Type B pancreatic cell (in vitro differentiated cells): Measurements from ENCODE around the gene GLTPD2. TPM values are rescaled to one million over a fixed set of nuclear protein-coding genes. Genes with fewer than 3 reads are reported as not detected.

Experiments
- DNase-seq: peaks from one replicate; pipeline ENCODE4 v3.0.0; 2021; ENCODE audit warnings: mixed read lengths; ENCODE audit not compliant: unreplicated experiment; ENCODE audit errors: extremely low spot score
- H3K27ac Mint-ChIP-seq: 2 replicates; pipeline ENCODE4 v1.8.0; 2021; ENCODE audit warnings: mild to moderate bottlenecking, mixed read lengths
- H3K27me3 Mint-ChIP-seq: 2 replicates; pipeline ENCODE4 v1.8.0; 2021; ENCODE audit warnings: mixed read lengths
- H3K36me3 Mint-ChIP-seq: 2 replicates; pipeline ENCODE4 v1.8.0; 2021; ENCODE audit warnings: mixed read lengths
- H3K4me1 Mint-ChIP-seq: one replicate; pipeline ENCODE4 v1.8.0; 2021; ENCODE audit warnings: mixed read lengths; ENCODE audit not compliant: unreplicated experiment
- H3K4me3 Mint-ChIP-seq: 2 replicates; pipeline ENCODE4 v1.8.0; 2021; ENCODE audit warnings: mild to moderate bottlenecking, mixed read lengths
- H3K9me3 Mint-ChIP-seq: 2 replicates; pipeline ENCODE4 v1.8.0; 2021; ENCODE audit warnings: mixed read lengths
- CTCF ChIP-seq: fragments of 200-600 bp; sonication (generic); conservative IDR thresholded peaks from 2 replicates; pipeline ENCODE4 v1.5.0; 2021; ENCODE audit warnings: antibody characterized with exemption, mild to moderate bottlenecking
- total RNA-seq: library from RNA; stranded (reverse); gene quantifications from 2 replicates; pipeline ENCODE4 v1.2.1, GENCODE V29; 2021; ENCODE audit warnings: low replicate concordance

The GLTPD2 gene
- total RNA-seq, 1 donor from 2014 or later: 4.7 TPM

GRCh38 chr17:4833941-4834680, 45.3 kb downstream of the GLTPD2 start:
- H3K36me3 Mint-ChIP-seq: peaks cover under 1% of the 10 kb centered on the region
- no peaks in the 10 kb centered on the region for H3K9me3 Mint-ChIP-seq
- DNase-seq: no peak
- peak overlapping the region; percentile 92 for H3K27ac Mint-ChIP-seq
- peaks cover 32% of the 10 kb centered on the region for H3K4me1 Mint-ChIP-seq
- no peak for TF ChIP-seq CTCF
- H3K4me3 Mint-ChIP-seq: peak overlapping the region; percentile 95
- no peaks in the 10 kb centered on the region for H3K27me3 Mint-ChIP-seq

GRCh38 chr17:4834681-4835020, 45.9 kb downstream of the GLTPD2 start:
- peaks cover 5% of the 10 kb centered on the region for H3K36me3 Mint-ChIP-seq
- H3K27me3 Mint-ChIP-seq: no peaks in the 10 kb centered on the region
- no peaks in the 10 kb centered on the region for H3K9me3 Mint-ChIP-seq
- peak overlapping the region; percentile 92 for H3K27ac Mint-ChIP-seq
- peak overlapping the region; percentile 95 for H3K4me3 Mint-ChIP-seq
- no peak for DNase-seq
- H3K4me1 Mint-ChIP-seq: peaks cover 37% of the 10 kb centered on the region
- TF ChIP-seq CTCF: no peak

DNA sequence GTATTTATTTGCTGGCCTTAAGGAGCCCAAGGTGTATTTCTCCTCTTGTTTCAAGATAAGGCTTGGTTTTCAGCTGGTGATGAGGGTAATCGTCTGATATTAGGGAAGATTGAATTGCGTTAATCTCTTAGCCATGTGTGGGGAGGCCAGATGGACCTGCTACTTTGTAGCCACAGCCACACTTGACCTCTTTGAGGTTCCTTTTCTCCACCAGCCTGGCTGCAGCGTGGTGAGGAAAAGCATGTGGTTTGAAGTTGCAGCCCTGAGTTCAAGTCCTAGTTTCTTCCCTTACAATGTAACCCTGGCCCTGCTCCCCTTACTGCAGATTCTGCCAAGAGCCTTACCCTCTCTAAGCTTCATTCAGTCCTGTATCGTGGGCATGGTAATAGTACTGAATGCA, 47.5 kb downstream of the GLTPD2 start:
- Mint-ChIP-seq H3K4me3 (peak overlapping the region; percentile 95), H3K27ac (peak overlapping the region; percentile 70), H3K9me3 (no peaks in the 10 kb centered on the region), H3K4me1 (peaks cover 47% of the 10 kb centered on the region), H3K36me3 (peaks cover 13% of the 10 kb centered on the region), H3K27me3 (no peaks in the 10 kb centered on the region)
- TF ChIP-seq CTCF: no peak
- DNase-seq: no peak

- TF ChIP-seq CTCF: no peak
- peaks cover 47% of the 10 kb centered on the region for H3K4me1 Mint-ChIP-seq
- H3K27me3 Mint-ChIP-seq: no peaks in the 10 kb centered on the region
- H3K4me3 Mint-ChIP-seq: peak overlapping the region; percentile 62
- peak overlapping the region; percentile 37 for H3K27ac Mint-ChIP-seq
- no peak for DNase-seq
- peaks cover 13% of the 10 kb centered on the region for H3K36me3 Mint-ChIP-seq
- H3K9me3 Mint-ChIP-seq: no peaks in the 10 kb centered on the region
Measured at GRCh38 chr17:4837471-4838308, 48.9 kb downstream of the GLTPD2 start.

DNA sequence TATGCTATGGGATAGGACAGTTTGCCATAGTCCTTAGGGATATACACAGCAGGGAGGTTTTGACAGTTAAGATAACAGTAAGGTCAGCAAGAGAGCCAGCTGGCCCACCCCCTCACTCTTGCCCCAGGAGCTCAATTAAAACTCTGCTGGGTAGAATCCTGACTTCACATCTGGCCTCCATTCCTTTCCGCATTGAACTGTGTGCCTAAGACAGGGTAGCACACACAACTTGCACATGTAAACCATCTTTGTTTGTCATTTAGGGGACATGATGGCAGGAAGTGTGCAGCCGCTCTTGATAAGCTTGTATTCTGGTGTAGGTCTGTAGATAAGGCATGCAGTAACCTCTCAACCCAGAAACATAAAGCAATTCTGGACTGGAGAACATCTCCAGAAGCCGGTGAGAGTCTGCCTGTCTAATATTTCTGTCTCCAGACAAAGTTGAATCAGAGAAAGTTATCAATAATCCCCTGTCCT, 49.6 kb downstream of the GLTPD2 start:
- peaks cover 47% of the 10 kb centered on the region for H3K4me1 Mint-ChIP-seq
- H3K9me3 Mint-ChIP-seq: no peaks in the 10 kb centered on the region
- H3K4me3 Mint-ChIP-seq: no peak overlapping the region
- no peak for TF ChIP-seq CTCF
- H3K36me3 Mint-ChIP-seq: peaks cover 13% of the 10 kb centered on the region
- DNase-seq: no peak
- no peaks in the 10 kb centered on the region for H3K27me3 Mint-ChIP-seq
- H3K27ac Mint-ChIP-seq: peak overlapping the region; percentile 37
